GM12878 (cell line): ENCODE results near the gene MRPS35. TPM values are rescaled to one million over a fixed set of nuclear protein-coding genes. Genes with fewer than 3 reads are reported as not detected.

Experiments
- ATAC-seq: fragments of 200-7000 bp; cut with Tn5 transposase; 3 replicates; pipeline ENCODE4 v1.9.1; 2020; ENCODE audit warnings: mild to moderate bottlenecking, moderate library complexity
- BruUV-seq: library from RNA; stranded (reverse); fragments of 400-500 nt; replicated peaks from 2 replicates; lab custom pipeline; 2021; lab: Mats Ljungman, UMichigan
- CTCF ChIA-PET: fragments of 300-600 bp; sonication (Branson Sonifier 250); formaldehyde crosslinking; extraction: SDS; loops from one replicate; lab custom pipeline; 2021; ENCODE audit warnings: inconsistent platforms; lab: Yijun Ruan, JAX
- POLR2A ChIA-PET: fragments of 350-600 bp; formaldehyde crosslinking; extraction: SDS; loops from one replicate; lab custom pipeline; 2021; ENCODE audit warnings: inconsistent platforms; lab: Charles Lee
- RAD21 ChIA-PET: fragments of 300-600 bp; sonication (Branson Sonifier 250); formaldehyde crosslinking; loops from one replicate; lab custom pipeline; 2023; ENCODE audit warnings: antibody characterized with exemption; ENCODE audit not compliant: unreplicated experiment; lab: Charles Lee
- SMC1A ChIA-PET: fragments of 300-600 bp; sonication (Branson Sonifier 250); formaldehyde crosslinking; loops from one replicate; lab custom pipeline; 2023; ENCODE audit not compliant: unreplicated experiment, uncharacterized antibody; lab: Charles Lee
- DNase-seq: peaks from one replicate; pipeline ENCODE4 v3.0.0-alpha.2; 2011; ENCODE audit warnings: low read depth, low spot score
- FAIRE-seq: peaks from 3 replicates; lab custom pipeline; 2011; peaks lifted over from hg19 to GRCh38; lab: Jason Lieb, UNC
- H2AFZ ChIP-seq: 2 replicates; pipeline ENCODE4 v1.6.0; 2011; ENCODE audit warnings: low read depth, low read length, control low read depth; ENCODE audit not compliant: control insufficient read depth
- H3K27ac ChIP-seq: 2 replicates; pipeline ENCODE4 v1.5.1; 2011; ENCODE audit warnings: control low read depth; ENCODE audit not compliant: control insufficient read depth, insufficient read depth
- H3K27me3 ChIP-seq, 2 experiments: replicated peaks in 1 of 2; 2 replicates each; pipeline versions ENCODE4 v1.6.0 to v1.6.1; 2011; ENCODE audit warnings: low read length in 1 of 2; ENCODE audit not compliant: control insufficient read depth in 2 of 2, insufficient read depth in 2 of 2
- H3K36me3 ChIP-seq, 2 experiments: 2 replicates each; pipeline ENCODE4 v1.5.1; 2011; ENCODE audit warnings: low read length in 1 of 2; ENCODE audit not compliant: control insufficient read depth in 2 of 2, insufficient read depth in 2 of 2
- H3K4me1 ChIP-seq: 2 replicates; pipeline ENCODE4 v1.6.1; 2011; ENCODE audit warnings: mild to moderate bottlenecking, low read length, moderate library complexity, mixed read lengths; ENCODE audit not compliant: control insufficient read depth, insufficient read depth
- H3K4me2 ChIP-seq: 2 replicates; pipeline ENCODE4 v1.6.0; 2011; ENCODE audit warnings: control low read depth; ENCODE audit not compliant: control insufficient read depth, insufficient read depth
- H3K4me3 ChIP-seq: fragments of 200-600 bp; sonication (generic); 2 replicates; pipeline ENCODE4 v1.5.1; 2016
- H3K79me2 ChIP-seq: 2 replicates; pipeline ENCODE4 v1.6.0; 2011; ENCODE audit warnings: low read length; ENCODE audit not compliant: control insufficient read depth, insufficient read depth
- H3K9ac ChIP-seq: 2 replicates; pipeline ENCODE4 v1.8.0; 2011; ENCODE audit warnings: low read length, control low read depth, mixed read lengths; ENCODE audit not compliant: control insufficient read depth, insufficient read depth
- H3K9me3 ChIP-seq: replicated peaks from 3 replicates; pipeline ENCODE4 v1.5.1; 2011; ENCODE audit warnings: mild to moderate bottlenecking, low read length; ENCODE audit not compliant: control insufficient read depth, insufficient read depth
- H4K20me1 ChIP-seq: 2 replicates; pipeline ENCODE4 v1.6.0; 2011; ENCODE audit not compliant: control insufficient read depth, insufficient read depth
- CREB1 ChIP-seq: IDR thresholded peaks from 2 replicates; pipeline ENCODE4 v1.6.1; 2012; ENCODE audit warnings: low read depth, mild to moderate bottlenecking, inconsistent platforms
- CREM ChIP-seq: IDR thresholded peaks from 2 replicates; pipeline ENCODE4 v1.6.1; 2014; ENCODE audit warnings: antibody characterized with exemption, low read depth
- FOXK2 ChIP-seq: fragments of 450-650 bp; IDR thresholded peaks from 2 replicates; pipeline ENCODE4 v1.6.1; 2017; ENCODE audit warnings: mild to moderate bottlenecking, moderate library complexity
- KDM1A ChIP-seq: fragments of 200-600 bp; sonication (generic); IDR thresholded peaks from 2 replicates; pipeline ENCODE4 v1.6.1; 2016; ENCODE audit warnings: borderline replicate concordance
- POU2F2 ChIP-seq: IDR thresholded peaks from 3 replicates; pipeline ENCODE4 v1.6.1; 2011; ENCODE audit warnings: low read depth, mild to moderate bottlenecking, low read length, borderline replicate concordance
- RAD51 ChIP-seq: fragments of 450-650 bp; IDR thresholded peaks from 2 replicates; pipeline ENCODE4 v1.6.1; 2016; ENCODE audit warnings: moderate library complexity, mild to moderate bottlenecking, inconsistent platforms
- WGBS: methylation state at CpG from one replicate; pipeline ENCODE4 v1.1.6; 2016; ENCODE audit warnings: low lambda C conversion rate; ENCODE audit not compliant: insufficient replicate concordance, insufficient coverage; ENCODE audit errors: missing lambda C conversion rate; 5-methylcytosine and 5-hydroxymethylcytosine counted together
- in situ Hi-C: fragments of 300-500 bp; cut with MboI; formaldehyde crosslinking; loops from 9 replicates; pipeline ENCODE4 v1.14.3; 2018; ENCODE audit warnings: mixed read lengths
- intact Hi-C: fragments of 100-400 bp; cut with micrococcal nuclease; formaldehyde crosslinking; loops from one replicate; pipeline ENCODE4 v1.14.2; 2022; ENCODE audit not compliant: unreplicated experiment
- polyA plus RNA-seq, 11 experiments: library from polyadenylated mRNA; depleted of rRNA in 4 of 11; unstranded in 6 of 11; stranded (reverse) in 5 of 11; fragments of >200 nt; fragmentation: Nextera tagmentation in 4 of 11; fragmentation: Illumina TruSeq in 1 of 11; extraction: Ambion mirVana in 4 of 11; extraction: Trizol in 1 of 11; gene quantifications; 1 replicate in 1 of 11; 2 replicates in 10 of 11; pipeline versions ENCODE4 v1.2.1 to v1.2.3, GENCODE V29; 2011 to 2016; ENCODE audit warnings: inconsistent platforms in 2 of 11, missing spikeins in 2 of 11, low read depth in 1 of 11
- total RNA-seq, 4 experiments: library from RNA; depleted of rRNA in 3 of 4; stranded (reverse); fragments of >200 nt in 3 of 4; fragmentation: Illumina TruSeq in 1 of 4; extraction: Trizol in 1 of 4; gene quantifications; 2 replicates each; pipeline versions ENCODE4 v1.2.1 to v1.2.3, GENCODE V29; 2013 to 2021
- TF ChIP-seq, protein P1 (sequence below): fragments of 450-650 bp; IDR thresholded peaks from 2 replicates; pipeline ENCODE4 v1.6.1; 2017; ENCODE audit warnings: mild to moderate bottlenecking, moderate library complexity
- TF ChIP-seq, protein P2 (sequence below): fragments of 450-650 bp; formaldehyde crosslinking; IDR thresholded peaks from 2 replicates; pipeline ENCODE4 v1.4.0; 2020; ENCODE audit warnings: mild to moderate bottlenecking, moderate library complexity

The MRPS35 gene
- total and polyA plus RNA-seq, 10 of the 15 experiments (the other 5 are each of a cell fraction or from before 2014, with no cell fraction given): 45.7 to 111 (median 67.1) TPM

DNA sequence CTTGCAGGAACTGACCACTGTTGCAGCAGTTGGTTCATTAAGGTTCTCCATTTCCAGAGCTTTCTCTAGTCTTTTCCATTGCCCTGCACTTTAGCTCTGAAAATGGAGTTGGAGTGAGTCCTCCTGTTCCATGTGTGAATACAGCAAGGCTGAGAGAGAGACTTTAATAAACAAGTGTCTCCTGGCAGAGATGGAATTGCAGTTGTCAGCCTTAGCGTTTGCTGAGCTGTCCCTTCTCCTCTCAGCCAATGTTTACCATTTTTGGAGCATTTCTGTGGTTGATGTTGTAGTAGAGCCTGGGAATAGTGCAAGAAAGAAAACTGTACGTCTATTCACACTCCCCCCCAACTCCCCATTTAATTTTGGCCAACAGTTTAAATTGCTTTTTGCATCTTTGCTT is 76.9 kb downstream of the MRPS35 start:
- POLR2A ChIA-PET: interaction anchor here (0.6 to 1.4 kb wide), 3 partner anchors 14 to 1675 kb away, joined by 3 to 5 read pairs (median 4); no protein-coding TSS in a partner anchor
- no peak overlapping the region for H3K4me3 ChIP-seq
- CTCF ChIA-PET: interaction anchor here (0.6 to 1.7 kb wide), 3 partner anchors 34 to 261 kb away, joined by 3 to 8 read pairs (median 4); no protein-coding TSS in a partner anchor
- TF ChIP-seq, protein P1, sequence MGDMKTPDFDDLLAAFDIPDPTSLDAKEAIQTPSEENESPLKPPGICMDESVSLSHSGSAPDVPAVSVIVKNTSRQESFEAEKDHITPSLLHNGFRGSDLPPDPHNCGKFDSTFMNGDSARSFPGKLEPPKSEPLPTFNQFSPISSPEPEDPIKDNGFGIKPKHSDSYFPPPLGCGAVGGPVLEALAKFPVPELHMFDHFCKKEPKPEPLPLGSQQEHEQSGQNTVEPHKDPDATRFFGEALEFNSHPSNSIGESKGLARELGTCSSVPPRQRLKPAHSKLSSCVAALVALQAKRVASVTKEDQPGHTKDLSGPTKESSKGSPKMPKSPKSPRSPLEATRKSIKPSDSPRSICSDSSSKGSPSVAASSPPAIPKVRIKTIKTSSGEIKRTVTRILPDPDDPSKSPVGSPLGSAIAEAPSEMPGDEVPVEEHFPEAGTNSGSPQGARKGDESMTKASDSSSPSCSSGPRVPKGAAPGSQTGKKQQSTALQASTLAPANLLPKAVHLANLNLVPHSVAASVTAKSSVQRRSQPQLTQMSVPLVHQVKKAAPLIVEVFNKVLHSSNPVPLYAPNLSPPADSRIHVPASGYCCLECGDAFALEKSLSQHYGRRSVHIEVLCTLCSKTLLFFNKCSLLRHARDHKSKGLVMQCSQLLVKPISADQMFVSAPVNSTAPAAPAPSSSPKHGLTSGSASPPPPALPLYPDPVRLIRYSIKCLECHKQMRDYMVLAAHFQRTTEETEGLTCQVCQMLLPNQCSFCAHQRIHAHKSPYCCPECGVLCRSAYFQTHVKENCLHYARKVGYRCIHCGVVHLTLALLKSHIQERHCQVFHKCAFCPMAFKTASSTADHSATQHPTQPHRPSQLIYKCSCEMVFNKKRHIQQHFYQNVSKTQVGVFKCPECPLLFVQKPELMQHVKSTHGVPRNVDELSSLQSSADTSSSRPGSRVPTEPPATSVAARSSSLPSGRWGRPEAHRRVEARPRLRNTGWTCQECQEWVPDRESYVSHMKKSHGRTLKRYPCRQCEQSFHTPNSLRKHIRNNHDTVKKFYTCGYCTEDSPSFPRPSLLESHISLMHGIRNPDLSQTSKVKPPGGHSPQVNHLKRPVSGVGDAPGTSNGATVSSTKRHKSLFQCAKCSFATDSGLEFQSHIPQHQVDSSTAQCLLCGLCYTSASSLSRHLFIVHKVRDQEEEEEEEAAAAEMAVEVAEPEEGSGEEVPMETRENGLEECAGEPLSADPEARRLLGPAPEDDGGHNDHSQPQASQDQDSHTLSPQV: no peak
- TF ChIP-seq KDM1A: no peak
- no peak for TF ChIP-seq POU2F2
- no peak for TF ChIP-seq CREM
- no peak for TF ChIP-seq CREB1
- TF ChIP-seq, protein P2, sequence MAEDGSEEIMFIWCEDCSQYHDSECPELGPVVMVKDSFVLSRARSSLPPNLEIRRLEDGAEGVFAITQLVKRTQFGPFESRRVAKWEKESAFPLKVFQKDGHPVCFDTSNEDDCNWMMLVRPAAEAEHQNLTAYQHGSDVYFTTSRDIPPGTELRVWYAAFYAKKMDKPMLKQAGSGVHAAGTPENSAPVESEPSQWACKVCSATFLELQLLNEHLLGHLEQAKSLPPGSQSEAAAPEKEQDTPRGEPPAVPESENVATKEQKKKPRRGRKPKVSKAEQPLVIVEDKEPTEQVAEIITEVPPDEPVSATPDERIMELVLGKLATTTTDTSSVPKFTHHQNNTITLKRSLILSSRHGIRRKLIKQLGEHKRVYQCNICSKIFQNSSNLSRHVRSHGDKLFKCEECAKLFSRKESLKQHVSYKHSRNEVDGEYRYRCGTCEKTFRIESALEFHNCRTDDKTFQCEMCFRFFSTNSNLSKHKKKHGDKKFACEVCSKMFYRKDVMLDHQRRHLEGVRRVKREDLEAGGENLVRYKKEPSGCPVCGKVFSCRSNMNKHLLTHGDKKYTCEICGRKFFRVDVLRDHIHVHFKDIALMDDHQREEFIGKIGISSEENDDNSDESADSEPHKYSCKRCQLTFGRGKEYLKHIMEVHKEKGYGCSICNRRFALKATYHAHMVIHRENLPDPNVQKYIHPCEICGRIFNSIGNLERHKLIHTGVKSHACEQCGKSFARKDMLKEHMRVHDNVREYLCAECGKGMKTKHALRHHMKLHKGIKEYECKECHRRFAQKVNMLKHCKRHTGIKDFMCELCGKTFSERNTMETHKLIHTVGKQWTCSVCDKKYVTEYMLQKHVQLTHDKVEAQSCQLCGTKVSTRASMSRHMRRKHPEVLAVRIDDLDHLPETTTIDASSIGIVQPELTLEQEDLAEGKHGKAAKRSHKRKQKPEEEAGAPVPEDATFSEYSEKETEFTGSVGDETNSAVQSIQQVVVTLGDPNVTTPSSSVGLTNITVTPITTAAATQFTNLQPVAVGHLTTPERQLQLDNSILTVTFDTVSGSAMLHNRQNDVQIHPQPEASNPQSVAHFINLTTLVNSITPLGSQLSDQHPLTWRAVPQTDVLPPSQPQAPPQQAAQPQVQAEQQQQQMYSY: no peak
- TF ChIP-seq RAD51: no peak
- no peak for TF ChIP-seq FOXK2
- RAD21 ChIA-PET: interaction anchor here (1.1 to 1.9 kb wide), 2 partner anchors 34 to 55 kb away, joined by 3 to 9 read pairs; no protein-coding TSS in a partner anchor
- no peaks in the 10 kb centered on the region for H3K4me1 ChIP-seq
- ATAC-seq (no peak), DNase-seq (no peak), FAIRE-seq (no peak)
- peaks cover 0 to 9% of the 10 kb centered on the region in 2 experiments; a peak in 1 of 4 replicates for H3K36me3 ChIP-seq
- no peak overlapping the region; the same call in 1 of the 2 replicates for H3K4me2 ChIP-seq
- SMC1A ChIA-PET: interaction anchor here (0.6 to 1.0 kb wide), 2 partner anchors 17 to 28 kb away, joined by 3 read pairs; no protein-coding TSS in a partner anchor
- intact Hi-C loops: no loop called here
- no peaks in the 10 kb centered on the region for H3K9me3 ChIP-seq
- no peak overlapping the region for H3K27ac ChIP-seq
- H3K27me3 ChIP-seq: no peaks in the 10 kb centered on the region
- H3K79me2 ChIP-seq: peaks cover 5% of the 10 kb centered on the region
- H2AFZ ChIP-seq: no peak overlapping the region
- H3K9ac ChIP-seq: no peak overlapping the region
- no peaks in the 10 kb centered on the region for H4K20me1 ChIP-seq
- BruUV-seq: no TSS peak
- WGBS: 100% methylated on average over 2 of the region's 2 CpGs
- in situ Hi-C loops: no loop called here
